Measurements from ENCODE around the gene ORAI2.
"Not testable (repeated sequence)": the region's sequence is repeated elsewhere in the genome, so short reads cannot be mapped to it uniquely, and the experiment has no call there.

Gene ORAI2

GRCh38 chr7:102449136-102449535 lies 15.8 kb downstream of the ORAI2 start:
- no peak for DNase-seq

- DNase-seq: peak; percentile 52 to 64
Observed at GRCh38 chr7:102450242-102450641, 16.9 kb downstream of the ORAI2 start.

- DNase-seq: no peak
Observed at GRCh38 chr7:102451371-102452054, 18.1 kb downstream of the ORAI2 start.

- no peak for DNase-seq
Observed at GRCh38 chr7:102452451-102452850, 19.1 kb downstream of the ORAI2 start.

- DNase-seq: no peak
Observed at GRCh38 chr7:102453319-102453718, 19.9 kb downstream of the ORAI2 start.

GRCh38 chr7:102454468-102454867 lies 21.1 kb downstream of the ORAI2 start:
- DNase-seq: no peak

GRCh38 chr7:102454932-102455331 lies 21.6 kb downstream of the ORAI2 start:
- not testable (repeated sequence) for DNase-seq

GRCh38 chr7:102455596-102455995 lies 22.2 kb downstream of the ORAI2 start:
- DNase-seq: no peak

GRCh38 chr7:102456327-102456726 lies 23.0 kb downstream of the ORAI2 start:
- DNase-seq: no peak

- DNase-seq: no peak
Observed at GRCh38 chr7:102457352-102457924, 24.1 kb downstream of the ORAI2 start.

- no peak for DNase-seq
Observed at GRCh38 chr7:102459221-102459844, 26.0 kb downstream of the ORAI2 start.

- no peak for DNase-seq
Observed at GRCh38 chr7:102460467-102460866, 27.1 kb downstream of the ORAI2 start.

GRCh38 chr7:102463841-102464576 lies 30.6 kb downstream of the ORAI2 start:
- DNase-seq: peak in 1 of 2 experiments; percentile 20

GRCh38 chr7:102464577-102465280 lies 31.4 kb downstream of the ORAI2 start, which contains the start of the genes ALKBH4 and LRWD1:
Gene ALKBH4, minus strand, starts transcription at chr7:102464863. Its CDS starts 27 bp downstream, at chr7:102464836.
Gene LRWD1, plus strand, starts transcription at chr7:102464984. Its CDS starts 97 bp downstream, at chr7:102465081.
- peak; percentile 97 for DNase-seq

- no peak for DNase-seq
Observed at GRCh38 chr7:102466097-102466496, 32.7 kb downstream of the ORAI2 start.

GRCh38 chr7:102467581-102468477 lies 34.5 kb downstream of the ORAI2 start:
- DNase-seq: no peak

- DNase-seq: no peak
Observed at GRCh38 chr7:102468478-102469350, 35.3 kb downstream of the ORAI2 start.

GRCh38 chr7:102469351-102469971 lies 36.1 kb downstream of the ORAI2 start:
- DNase-seq: no peak

GRCh38 chr7:102469972-102470825 lies 36.8 kb downstream of the ORAI2 start:
- no peak for DNase-seq
